WTC11 (cell line): ENCODE data around the gene BCO2. TPM values are rescaled to one million over a fixed set of nuclear protein-coding genes. Genes with fewer than 3 reads are reported as not detected.
"Not testable (repeated sequence)": the region's sequence is repeated elsewhere in the genome, so short reads cannot be mapped to it uniquely, and the experiment has no call there.

ENCODE experiments used
- ATAC-seq: fragments of 200-7000 bp; cut with Tn5 transposase; 2 replicates; pipeline ENCODE4 v1.10.0; 2021; ENCODE audit warnings: mild to moderate bottlenecking, moderate library complexity
- CTCF ChIA-PET: fragments of 300-600 bp; sonication (Branson Sonifier 250); formaldehyde crosslinking; loops from one replicate; lab custom pipeline; 2021; ENCODE audit warnings: antibody characterized with exemption; lab: Charles Lee
- POLR2A ChIA-PET: fragments of 350-600 bp; sonication (Branson Sonifier 250); formaldehyde crosslinking; loops from one replicate; lab custom pipeline; 2021; ENCODE audit warnings: antibody characterized with exemption; lab: Charles Lee
- DNase-seq: peaks from one replicate; pipeline ENCODE4 v3.0.0; 2021; ENCODE audit warnings: low spot score
- H3K27ac Mint-ChIP-seq: 2 replicates; pipeline ENCODE4 v1.8.0; 2021; ENCODE audit warnings: mixed read lengths
- H3K27me3 Mint-ChIP-seq: 2 replicates; pipeline ENCODE4 v1.8.0; 2021; ENCODE audit warnings: low read depth, mild to moderate bottlenecking, moderate library complexity, mixed read lengths
- H3K36me3 Mint-ChIP-seq: 2 replicates; pipeline ENCODE4 v1.8.0; 2021; ENCODE audit warnings: mixed read lengths
- H3K4me1 Mint-ChIP-seq: 2 replicates; pipeline ENCODE4 v1.8.0; 2022; ENCODE audit warnings: mixed read lengths
- H3K4me3 Mint-ChIP-seq: 2 replicates; pipeline ENCODE4 v1.8.0; 2021; ENCODE audit warnings: mild to moderate bottlenecking, moderate library complexity, mixed read lengths
- H3K9me3 Mint-ChIP-seq: 2 replicates; pipeline ENCODE4 v1.8.0; 2021; ENCODE audit warnings: mixed read lengths
- ELF4 ChIP-seq: sonication (generic); formaldehyde crosslinking; IDR thresholded peaks from 2 replicates; pipeline ENCODE4 v1.8.1; 2022; ENCODE audit warnings: low read depth, mild to moderate bottlenecking, moderate library complexity, missing genetic modification reagents
- FOXJ3 ChIP-seq: sonication (generic); formaldehyde crosslinking; IDR thresholded peaks from 2 replicates; pipeline ENCODE4 v1.9.0; 2021; ENCODE audit warnings: missing genetic modification reagents, mild to moderate bottlenecking, borderline replicate concordance
- HMGA2 ChIP-seq: fragments of 250-450 bp; sonication (Bioruptor Pico); IDR thresholded peaks from 2 replicates; pipeline ENCODE4 v1.4.0; 2021; ENCODE audit warnings: mild to moderate bottlenecking, moderate library complexity
- IRF2 ChIP-seq: sonication (generic); formaldehyde crosslinking; IDR thresholded peaks from 2 replicates; pipeline ENCODE4 v1.8.0; 2022; ENCODE audit warnings: low read depth, missing genetic modification reagents, borderline replicate concordance
- MYBL2 ChIP-seq: sonication (generic); formaldehyde crosslinking; IDR thresholded peaks from 2 replicates; pipeline ENCODE4 v1.8.1; 2023; ENCODE audit warnings: mild to moderate bottlenecking, moderate library complexity, missing genetic modification reagents
- NR3C1 ChIP-seq: sonication (generic); formaldehyde crosslinking; conservative IDR thresholded peaks from 2 replicates; pipeline ENCODE4 v1.8.1; 2023; ENCODE audit warnings: low read depth, mild to moderate bottlenecking, missing genetic modification reagents
- PRRX2 ChIP-seq: fragments of 250-450 bp; sonication (Bioruptor Pico); IDR thresholded peaks from 2 replicates; pipeline ENCODE4 v1.8.0; 2021; ENCODE audit warnings: mild to moderate bottlenecking
- SP1 ChIP-seq: sonication (generic); formaldehyde crosslinking; conservative IDR thresholded peaks from 2 replicates; pipeline ENCODE4 v1.8.1; 2022; ENCODE audit warnings: missing genetic modification reagents
- TEAD1 ChIP-seq: sonication (generic); formaldehyde crosslinking; IDR thresholded peaks from 2 replicates; pipeline ENCODE4 v1.8.0; 2022; ENCODE audit warnings: mild to moderate bottlenecking, missing genetic modification reagents
- ZNF219 ChIP-seq: sonication (generic); formaldehyde crosslinking; IDR thresholded peaks from 2 replicates; pipeline ENCODE4 v1.8.0; 2023; ENCODE audit warnings: missing genetic modification reagents, mild to moderate bottlenecking, borderline replicate concordance
- total RNA-seq: library from RNA; stranded (reverse); gene quantifications from 3 replicates; pipeline ENCODE4 v1.2.3, GENCODE V29; 2021
- TF ChIP-seq, protein P1 (sequence below): fragments of 250-450 bp; sonication (Bioruptor Pico); IDR thresholded peaks from 2 replicates; pipeline ENCODE4 v1.8.0; 2021; ENCODE audit warnings: mild to moderate bottlenecking
- TF ChIP-seq, protein P2 (sequence below): sonication (generic); formaldehyde crosslinking; IDR thresholded peaks from 2 replicates; pipeline ENCODE4 v1.8.1; 2022; ENCODE audit warnings: low read depth, missing genetic modification reagents, borderline replicate concordance
- TF ChIP-seq, protein P3 (sequence below): sonication (generic); formaldehyde crosslinking; IDR thresholded peaks from 2 replicates; pipeline ENCODE4 v1.8.1; 2023; ENCODE audit warnings: mild to moderate bottlenecking, moderate library complexity, missing genetic modification reagents
- TF ChIP-seq, protein P4 (sequence below): sonication (generic); formaldehyde crosslinking; IDR thresholded peaks from 2 replicates; pipeline ENCODE4 v1.8.0; 2023; ENCODE audit warnings: missing genetic modification reagents
- TF ChIP-seq, protein P5 (sequence below): sonication (generic); formaldehyde crosslinking; IDR thresholded peaks from 2 replicates; pipeline ENCODE4 v1.8.1; 2023; ENCODE audit warnings: mild to moderate bottlenecking, missing genetic modification reagents, moderate library complexity
- TF ChIP-seq, protein P6 (sequence below): sonication (generic); formaldehyde crosslinking; IDR thresholded peaks from 2 replicates; pipeline ENCODE4 v1.8.1; 2023; ENCODE audit warnings: mild to moderate bottlenecking, missing genetic modification reagents

Gene BCO2
- total RNA-seq, 1 experiment from 2014 or later: 1.0 TPM

DNA sequence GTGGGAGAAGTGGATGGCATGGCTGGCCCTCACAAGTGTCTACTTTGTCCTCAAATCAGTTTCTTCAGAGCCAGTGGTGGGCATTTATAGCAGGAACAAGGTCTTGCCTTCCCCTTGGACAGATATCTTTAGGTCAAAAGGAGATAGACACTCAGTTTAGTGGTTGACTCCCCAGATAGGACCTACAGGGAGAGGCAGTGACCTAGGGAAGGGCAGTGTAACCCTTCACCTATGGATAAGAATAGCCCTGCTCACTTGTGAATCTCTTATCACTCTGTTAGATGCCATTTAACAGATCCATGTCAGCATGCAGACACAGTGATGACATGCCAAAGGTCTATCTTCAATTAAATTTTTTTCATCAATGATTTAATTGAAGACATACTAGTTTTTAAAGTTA, 11.0 kb downstream of the BCO2 start (continued):
- TF ChIP-seq, protein P1, sequence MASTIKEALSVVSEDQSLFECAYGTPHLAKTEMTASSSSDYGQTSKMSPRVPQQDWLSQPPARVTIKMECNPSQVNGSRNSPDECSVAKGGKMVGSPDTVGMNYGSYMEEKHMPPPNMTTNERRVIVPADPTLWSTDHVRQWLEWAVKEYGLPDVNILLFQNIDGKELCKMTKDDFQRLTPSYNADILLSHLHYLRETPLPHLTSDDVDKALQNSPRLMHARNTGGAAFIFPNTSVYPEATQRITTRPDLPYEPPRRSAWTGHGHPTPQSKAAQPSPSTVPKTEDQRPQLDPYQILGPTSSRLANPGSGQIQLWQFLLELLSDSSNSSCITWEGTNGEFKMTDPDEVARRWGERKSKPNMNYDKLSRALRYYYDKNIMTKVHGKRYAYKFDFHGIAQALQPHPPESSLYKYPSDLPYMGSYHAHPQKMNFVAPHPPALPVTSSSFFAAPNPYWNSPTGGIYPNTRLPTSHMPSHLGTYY (CRISPR knock-in tag): no peak
- TF ChIP-seq, protein P2, sequence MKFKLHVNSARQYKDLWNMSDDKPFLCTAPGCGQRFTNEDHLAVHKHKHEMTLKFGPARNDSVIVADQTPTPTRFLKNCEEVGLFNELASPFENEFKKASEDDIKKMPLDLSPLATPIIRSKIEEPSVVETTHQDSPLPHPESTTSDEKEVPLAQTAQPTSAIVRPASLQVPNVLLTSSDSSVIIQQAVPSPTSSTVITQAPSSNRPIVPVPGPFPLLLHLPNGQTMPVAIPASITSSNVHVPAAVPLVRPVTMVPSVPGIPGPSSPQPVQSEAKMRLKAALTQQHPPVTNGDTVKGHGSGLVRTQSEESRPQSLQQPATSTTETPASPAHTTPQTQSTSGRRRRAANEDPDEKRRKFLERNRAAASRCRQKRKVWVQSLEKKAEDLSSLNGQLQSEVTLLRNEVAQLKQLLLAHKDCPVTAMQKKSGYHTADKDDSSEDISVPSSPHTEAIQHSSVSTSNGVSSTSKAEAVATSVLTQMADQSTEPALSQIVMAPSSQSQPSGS (CRISPR knock-in tag): no peak
- TF ChIP-seq, all 79 proteins: peak for 0

DNA sequence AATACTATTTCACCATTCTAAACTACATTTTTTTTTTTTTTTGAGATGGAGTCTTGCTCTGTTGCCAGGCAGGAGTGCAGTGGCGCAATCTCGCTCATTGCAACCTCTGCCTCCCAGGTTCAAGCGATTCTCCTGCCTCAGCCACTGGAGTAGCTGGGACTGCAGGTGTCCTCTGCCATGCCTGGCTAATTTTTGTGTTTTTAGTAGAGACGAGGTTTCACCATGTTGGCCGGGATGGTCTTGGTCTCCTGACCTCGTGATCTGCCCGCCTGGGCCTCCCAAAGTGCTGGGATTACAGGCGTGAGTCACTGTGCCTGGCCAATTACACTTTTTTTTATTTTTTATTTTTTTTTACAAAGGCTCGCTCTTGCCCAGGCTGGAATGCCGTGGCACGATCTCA, 19.8 kb downstream of the BCO2 start:
- ATAC-seq, H3K9me3 Mint-ChIP-seq, DNase-seq: not testable (repeated sequence)

DNA sequence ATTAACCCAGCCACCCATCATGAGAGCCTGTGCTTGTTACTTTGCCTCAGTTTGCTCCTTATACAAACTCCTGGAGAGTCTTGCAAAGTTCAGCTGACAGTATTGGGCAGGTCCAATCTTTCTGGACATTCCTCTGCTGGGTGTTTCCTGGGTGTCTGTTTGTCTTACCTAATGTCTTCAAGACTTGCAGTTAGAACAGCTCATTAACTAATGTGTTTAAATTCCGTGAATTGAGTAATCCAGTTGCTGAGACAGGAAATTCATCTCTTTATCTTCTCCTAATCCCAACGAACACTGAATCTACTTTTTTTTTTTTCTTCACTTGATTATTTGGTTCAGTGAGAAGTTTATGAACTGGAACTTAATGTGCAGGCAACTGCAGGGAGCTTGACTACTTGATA, 20.6 kb downstream of the BCO2 start:
- peaks cover 8% of the 10 kb centered on the region for H3K9me3 Mint-ChIP-seq
- ATAC-seq (no peak), DNase-seq (no peak)
- no peak overlapping the region for H3K27ac Mint-ChIP-seq
- peaks cover 19% of the 10 kb centered on the region for H3K27me3 Mint-ChIP-seq
- POLR2A ChIA-PET: no interaction called here
- no peaks in the 10 kb centered on the region for H3K4me1 Mint-ChIP-seq
- H3K36me3 Mint-ChIP-seq: no peaks in the 10 kb centered on the region
- TF ChIP-seq, protein P3, sequence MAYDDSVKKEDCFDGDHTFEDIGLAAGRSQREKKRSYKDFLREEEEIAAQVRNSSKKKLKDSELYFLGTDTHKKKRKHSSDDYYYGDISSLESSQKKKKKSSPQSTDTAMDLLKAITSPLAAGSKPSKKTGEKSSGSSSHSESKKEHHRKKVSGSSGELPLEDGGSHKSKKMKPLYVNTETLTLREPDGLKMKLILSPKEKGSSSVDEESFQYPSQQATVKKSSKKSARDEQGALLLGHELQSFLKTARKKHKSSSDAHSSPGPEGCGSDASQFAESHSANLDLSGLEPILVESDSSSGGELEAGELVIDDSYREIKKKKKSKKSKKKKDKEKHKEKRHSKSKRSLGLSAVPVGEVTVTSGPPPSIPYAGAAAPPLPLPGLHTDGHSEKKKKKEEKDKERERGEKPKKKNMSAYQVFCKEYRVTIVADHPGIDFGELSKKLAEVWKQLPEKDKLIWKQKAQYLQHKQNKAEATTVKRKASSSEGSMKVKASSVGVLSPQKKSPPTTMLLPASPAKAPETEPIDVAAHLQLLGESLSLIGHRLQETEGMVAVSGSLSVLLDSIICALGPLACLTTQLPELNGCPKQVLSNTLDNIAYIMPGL (CRISPR knock-in tag): no peak
- TF ChIP-seq HMGA2 (CRISPR knock-in tag): no peak
- TF ChIP-seq ZNF219: no peak
- no peak for TF ChIP-seq SP1 (CRISPR knock-in tag)
- no peak for TF ChIP-seq ELF4 (CRISPR knock-in tag)
- no peak for TF ChIP-seq TEAD1
- no peak for TF ChIP-seq PRRX2
- TF ChIP-seq, protein P4, sequence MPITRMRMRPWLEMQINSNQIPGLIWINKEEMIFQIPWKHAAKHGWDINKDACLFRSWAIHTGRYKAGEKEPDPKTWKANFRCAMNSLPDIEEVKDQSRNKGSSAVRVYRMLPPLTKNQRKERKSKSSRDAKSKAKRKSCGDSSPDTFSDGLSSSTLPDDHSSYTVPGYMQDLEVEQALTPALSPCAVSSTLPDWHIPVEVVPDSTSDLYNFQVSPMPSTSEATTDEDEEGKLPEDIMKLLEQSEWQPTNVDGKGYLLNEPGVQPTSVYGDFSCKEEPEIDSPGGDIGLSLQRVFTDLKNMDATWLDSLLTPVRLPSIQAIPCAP: no peak
- TF ChIP-seq, all 79 proteins: peak for 0
- H3K4me3 Mint-ChIP-seq: no peak overlapping the region
- CTCF ChIA-PET: interaction anchor here (1.0 kb wide), 2 partner anchors 21 to 85 kb away, joined by 3 to 8 read pairs; partner anchors contain the start of gene BCO2

More for the DNA sequence above, 19.8 kb downstream of the BCO2 start:
- peaks cover 19% of the 10 kb centered on the region for H3K27me3 Mint-ChIP-seq
- H3K4me1 Mint-ChIP-seq, H3K4me3 Mint-ChIP-seq, CTCF ChIA-PET, POLR2A ChIA-PET, H3K36me3 Mint-ChIP-seq, H3K27ac Mint-ChIP-seq: not testable (repeated sequence)

DNA sequence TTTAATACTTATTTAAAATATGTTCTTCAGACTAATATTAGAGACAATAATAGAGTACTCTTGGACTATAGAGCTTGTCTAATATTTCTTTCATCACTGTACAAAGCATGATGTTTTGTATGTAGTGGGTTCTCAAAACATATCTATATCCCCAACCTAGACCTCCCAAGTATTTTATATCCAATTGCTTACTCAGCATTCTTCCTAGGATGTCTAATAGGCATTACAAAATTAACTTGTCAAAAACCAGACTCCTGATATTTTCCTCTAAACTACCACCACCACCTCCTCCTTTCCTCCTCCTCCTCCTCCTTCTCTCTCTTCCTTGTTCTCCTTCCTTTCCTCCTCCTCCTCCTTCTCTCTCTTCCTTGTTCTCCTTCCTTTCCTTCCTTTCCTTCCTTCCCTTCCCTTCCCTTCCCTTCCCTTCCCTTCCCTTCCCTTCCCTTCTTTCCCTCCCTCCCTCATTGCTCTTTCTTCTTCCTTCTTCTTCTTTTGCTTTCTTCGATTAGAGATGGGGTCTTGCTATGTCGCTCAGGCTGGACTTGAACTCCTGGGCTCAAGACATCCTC, 21.3 kb downstream of the BCO2 start:
- Mint-ChIP-seq H3K36me3 (no peaks in the 10 kb centered on the region), H3K27me3 (peaks cover 19% of the 10 kb centered on the region), H3K9me3 (peaks cover 8% of the 10 kb centered on the region), H3K4me3 (no peak overlapping the region), H3K4me1 (no peaks in the 10 kb centered on the region), H3K27ac (no peak overlapping the region)
- CTCF ChIA-PET: interaction anchor here (1.0 kb wide), 2 partner anchors 21 to 84 kb away, joined by 3 to 8 read pairs; partner anchors contain the start of gene BCO2
- DNase-seq (no peak), ATAC-seq (no peak)
- TF ChIP-seq NR3C1 (CRISPR knock-in tag): no peak
- TF ChIP-seq, protein P2 (CRISPR knock-in tag): no peak
- TF ChIP-seq, protein P5, sequence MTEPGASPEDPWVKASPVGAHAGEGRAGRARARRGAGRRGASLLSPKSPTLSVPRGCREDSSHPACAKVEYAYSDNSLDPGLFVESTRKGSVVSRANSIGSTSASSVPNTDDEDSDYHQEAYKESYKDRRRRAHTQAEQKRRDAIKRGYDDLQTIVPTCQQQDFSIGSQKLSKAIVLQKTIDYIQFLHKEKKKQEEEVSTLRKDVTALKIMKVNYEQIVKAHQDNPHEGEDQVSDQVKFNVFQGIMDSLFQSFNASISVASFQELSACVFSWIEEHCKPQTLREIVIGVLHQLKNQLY (CRISPR knock-in tag): no peak
- TF ChIP-seq MYBL2 (CRISPR knock-in tag): no peak
- no peak for TF ChIP-seq FOXJ3 (CRISPR knock-in tag)
- TF ChIP-seq, protein P6, sequence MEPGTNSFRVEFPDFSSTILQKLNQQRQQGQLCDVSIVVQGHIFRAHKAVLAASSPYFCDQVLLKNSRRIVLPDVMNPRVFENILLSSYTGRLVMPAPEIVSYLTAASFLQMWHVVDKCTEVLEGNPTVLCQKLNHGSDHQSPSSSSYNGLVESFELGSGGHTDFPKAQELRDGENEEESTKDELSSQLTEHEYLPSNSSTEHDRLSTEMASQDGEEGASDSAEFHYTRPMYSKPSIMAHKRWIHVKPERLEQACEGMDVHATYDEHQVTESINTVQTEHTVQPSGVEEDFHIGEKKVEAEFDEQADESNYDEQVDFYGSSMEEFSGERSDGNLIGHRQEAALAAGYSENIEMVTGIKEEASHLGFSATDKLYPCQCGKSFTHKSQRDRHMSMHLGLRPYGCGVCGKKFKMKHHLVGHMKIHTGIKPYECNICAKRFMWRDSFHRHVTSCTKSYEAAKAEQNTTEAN: no peak
- TF ChIP-seq, protein P4: no peak
- TF ChIP-seq IRF2 (CRISPR knock-in tag): no peak
- POLR2A ChIA-PET: no interaction called here

DNA sequence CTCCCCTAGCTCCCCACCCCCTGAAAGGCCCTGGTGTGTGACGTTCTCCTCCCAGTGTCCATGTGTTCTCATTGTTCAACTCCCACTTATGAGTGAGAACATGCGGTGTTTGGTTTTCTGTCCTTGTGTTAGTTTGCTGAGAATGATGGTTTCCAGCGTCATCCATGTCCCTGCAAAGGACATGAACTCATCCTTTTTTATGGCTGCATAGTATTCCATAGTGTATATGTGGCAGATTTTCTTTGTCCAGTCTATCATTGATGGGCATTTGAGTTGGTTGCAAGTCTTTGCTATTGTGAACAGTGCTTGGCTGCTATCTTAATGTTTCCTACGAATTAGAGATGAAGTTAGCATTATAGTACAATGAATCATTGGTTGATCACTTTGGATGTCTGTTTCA, 23.8 kb downstream of the BCO2 start:
- H3K36me3 Mint-ChIP-seq, POLR2A ChIA-PET, DNase-seq, ATAC-seq, CTCF ChIA-PET, H3K4me1 Mint-ChIP-seq, H3K27ac Mint-ChIP-seq, H3K9me3 Mint-ChIP-seq, H3K4me3 Mint-ChIP-seq: not testable (repeated sequence)
- peaks cover 19% of the 10 kb centered on the region for H3K27me3 Mint-ChIP-seq
